Activated CD4-positive, alpha-beta memory T cell treated with anti-CD3 and anti-CD28 coated beads, Interleukin-2, amount 10 ng/mL, durations not matched to agents 7 days and 5 days (primary cell): ENCODE results near the gene NIPSNAP2. TPM values are rescaled to one million over a fixed set of nuclear protein-coding genes. Genes with fewer than 3 reads are reported as not detected.
"Not testable (repeated sequence)": the region's sequence is repeated elsewhere in the genome, so short reads cannot be mapped to it uniquely, and the experiment has no call there.

Experiments
- CTCF ChIA-PET: fragments of 350-600 bp; sonication (Branson Sonifier 250); formaldehyde crosslinking; loops from one replicate; lab custom pipeline; 2021; ENCODE audit warnings: antibody characterized with exemption, inconsistent platforms; lab: Charles Lee
- POLR2A ChIA-PET: fragments of 350-600 bp; sonication (Branson Sonifier 250); formaldehyde crosslinking; loops from one replicate; lab custom pipeline; 2021; ENCODE audit warnings: antibody characterized with exemption; lab: Charles Lee
- DNase-seq: peaks from one replicate; pipeline ENCODE4 v3.0.0-alpha.2; 2020
- H3K27ac Mint-ChIP-seq: one replicate; pipeline ENCODE4 v1.8.0; 2021; ENCODE audit warnings: mild to moderate bottlenecking, mixed read lengths
- H3K27me3 Mint-ChIP-seq: one replicate; pipeline ENCODE4 v1.8.0; 2021; ENCODE audit warnings: mixed read lengths
- H3K36me3 Mint-ChIP-seq: one replicate; pipeline ENCODE4 v1.8.0; 2021; ENCODE audit warnings: low read depth, mixed read lengths
- H3K4me1 Mint-ChIP-seq: one replicate; pipeline ENCODE4 v1.8.0; 2021; ENCODE audit warnings: mixed read lengths
- H3K4me3 Mint-ChIP-seq: one replicate; pipeline ENCODE4 v1.8.0; 2021; ENCODE audit warnings: mild to moderate bottlenecking, mixed read lengths
- H3K9me3 Mint-ChIP-seq: one replicate; pipeline ENCODE4 v1.8.0; 2021; ENCODE audit warnings: mixed read lengths
- total RNA-seq, 2 experiments: library from RNA; stranded (reverse); gene quantifications; one replicate each; pipeline ENCODE4 v1.2.3, GENCODE V29; 2021

Gene NIPSNAP2
- total RNA-seq, 2 experiments from 2014 or later: 31.5 to 31.7 TPM

GRCh38 chr7:55992346-55992745 lies 28.0 kb downstream of the NIPSNAP2 start:
- Mint-ChIP-seq H3K9me3 (no peaks in the 10 kb centered on the region), H3K4me1 (peaks cover 2% of the 10 kb centered on the region), H3K27me3 (no peaks in the 10 kb centered on the region), H3K36me3 (peaks cover 37% of the 10 kb centered on the region), H3K4me3 (no peak overlapping the region), H3K27ac (no peak overlapping the region)
- ChIA-PET CTCF (no interaction called here), POLR2A (no interaction called here)
- DNase-seq: no peak

DNA sequence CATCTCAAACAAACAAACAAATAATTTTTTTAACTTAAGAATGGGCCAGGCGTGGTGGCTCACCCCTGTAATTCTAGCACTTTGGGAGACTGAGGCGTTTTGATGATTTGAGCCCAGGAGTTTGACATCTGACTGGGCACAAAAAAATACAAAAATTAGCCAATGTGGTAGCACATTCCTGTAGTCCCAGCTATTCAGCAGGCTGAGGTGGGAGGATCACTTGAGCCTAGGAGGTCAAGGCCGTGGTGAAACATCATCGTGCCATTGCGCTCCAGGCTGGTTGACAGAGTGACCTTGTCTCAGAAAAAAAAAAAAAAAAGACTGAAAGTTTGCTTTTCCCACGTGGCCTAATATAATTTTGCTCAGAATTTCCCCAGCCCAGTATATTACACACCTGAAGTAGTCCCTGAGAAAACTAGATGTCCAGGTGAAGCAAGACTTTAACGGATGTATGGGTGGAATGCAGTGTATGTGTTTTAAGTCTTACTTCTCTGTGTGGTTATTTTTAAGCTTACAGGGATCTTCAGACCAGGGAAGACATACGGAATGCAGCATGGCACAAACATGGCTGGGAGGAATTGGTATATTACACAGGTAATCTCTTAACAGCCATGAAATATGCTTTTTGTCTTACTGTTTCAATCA lies 32.6 kb downstream of the NIPSNAP2 start:
- POLR2A ChIA-PET: no interaction called here
- H3K9me3 Mint-ChIP-seq: no peaks in the 10 kb centered on the region
- H3K4me1 Mint-ChIP-seq: peaks cover 12% of the 10 kb centered on the region
- H3K4me3 Mint-ChIP-seq: no peak overlapping the region
- H3K27ac Mint-ChIP-seq: no peak overlapping the region
- H3K36me3 Mint-ChIP-seq: peaks cover 37% of the 10 kb centered on the region
- no peak for DNase-seq
- CTCF ChIA-PET: interaction anchor here (1.0 kb wide), 1 partner anchor 78 kb away, joined by 3 read pairs; no protein-coding TSS in a partner anchor
- no peaks in the 10 kb centered on the region for H3K27me3 Mint-ChIP-seq

- no peaks in the 10 kb centered on the region for H3K9me3 Mint-ChIP-seq
- no peak for DNase-seq
- H3K4me3 Mint-ChIP-seq: no peak overlapping the region
- ChIA-PET CTCF (interaction anchor here (5.4 kb wide), 1 partner anchor 70 kb away, joined by 40 read pairs; no protein-coding TSS in a partner anchor), POLR2A (no interaction called here)
- H3K4me1 Mint-ChIP-seq: peaks cover 13% of the 10 kb centered on the region
- H3K27ac Mint-ChIP-seq: no peak overlapping the region
- peaks cover 9% of the 10 kb centered on the region for H3K36me3 Mint-ChIP-seq
- no peaks in the 10 kb centered on the region for H3K27me3 Mint-ChIP-seq
These were observed 39.4 kb downstream of the NIPSNAP2 start for GRCh38 chr7:56003749-56004148.

DNA sequence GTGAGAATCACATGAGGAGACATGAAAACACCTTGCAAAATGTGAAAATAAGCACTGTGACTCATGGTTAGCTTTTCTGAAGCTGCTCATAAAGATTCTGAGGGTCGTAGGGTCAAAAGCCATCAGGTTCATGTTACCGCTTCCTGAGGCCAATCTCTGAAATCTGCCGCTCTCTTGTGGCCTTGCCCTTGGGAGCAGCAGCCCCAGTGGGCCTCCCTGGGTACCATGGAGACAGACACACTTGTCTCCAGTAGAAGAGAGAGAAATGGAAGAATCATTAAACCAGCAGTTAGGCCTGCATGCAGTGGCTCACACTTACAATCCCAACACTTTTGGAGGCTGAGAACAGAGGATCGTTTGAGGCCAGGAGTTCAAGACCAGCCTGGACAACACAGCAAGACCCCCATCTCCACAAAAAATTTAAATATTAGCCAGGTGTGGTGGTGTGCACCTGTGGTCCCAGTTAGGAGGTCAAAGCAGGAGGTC lies 42.8 kb downstream of the NIPSNAP2 start:
- no peaks in the 10 kb centered on the region for H3K27me3 Mint-ChIP-seq
- ChIA-PET POLR2A (interaction anchor here (1.5 kb wide), 1 partner anchor 66 kb away, joined by 6 read pairs; no protein-coding TSS in a partner anchor), CTCF (interaction anchor here (0.6 to 5.4 kb wide), 5 partner anchors 41 to 67 kb away, joined by 3 to 40 read pairs (median 3); partner anchors contain the start of gene NIPSNAP2)
- DNase-seq: no peak
- H3K4me3 Mint-ChIP-seq: no peak overlapping the region
- no peak overlapping the region for H3K27ac Mint-ChIP-seq
- H3K4me1 Mint-ChIP-seq: peaks cover 3% of the 10 kb centered on the region
- H3K9me3 Mint-ChIP-seq: no peaks in the 10 kb centered on the region
- peaks cover 2% of the 10 kb centered on the region for H3K36me3 Mint-ChIP-seq

DNA sequence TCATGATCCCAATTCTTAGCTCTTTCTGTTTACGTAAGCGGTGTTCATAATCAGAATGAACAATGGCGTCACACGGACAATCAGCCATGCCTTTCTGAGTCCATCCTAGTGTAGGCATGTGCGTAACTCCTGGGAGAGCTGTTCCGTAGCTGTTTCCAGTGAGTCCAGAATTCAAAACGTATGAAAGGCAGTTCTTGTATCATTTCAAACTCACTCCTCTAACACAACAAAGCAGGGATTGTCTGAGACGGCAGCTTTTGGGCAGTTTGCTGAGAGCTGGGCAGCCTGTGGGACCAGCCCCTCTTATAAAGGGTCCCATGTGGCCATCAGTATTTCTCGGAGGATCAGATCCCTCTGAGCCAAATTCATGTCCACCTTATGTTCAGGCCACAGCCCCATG lies 43.5 kb downstream of the NIPSNAP2 start:
- Mint-ChIP-seq H3K27ac (no peak overlapping the region), H3K4me1 (peaks cover 3% of the 10 kb centered on the region), H3K27me3 (no peaks in the 10 kb centered on the region), H3K4me3 (no peak overlapping the region), H3K36me3 (peaks cover 2% of the 10 kb centered on the region), H3K9me3 (no peaks in the 10 kb centered on the region)
- CTCF ChIA-PET: interaction anchor here (0.5 to 5.4 kb wide), 4 partner anchors 19 to 66 kb away, joined by 3 to 40 read pairs (median 3); partner anchors contain the start of gene NIPSNAP2
- no peak for DNase-seq
- POLR2A ChIA-PET: no interaction called here

GRCh38 chr7:56009695-56010094 lies 45.3 kb downstream of the NIPSNAP2 start:
- Mint-ChIP-seq H3K27ac (no peak overlapping the region), H3K4me1 (peaks cover 3% of the 10 kb centered on the region), H3K36me3 (peaks cover 5% of the 10 kb centered on the region), H3K9me3 (no peaks in the 10 kb centered on the region), H3K4me3 (no peak overlapping the region), H3K27me3 (no peaks in the 10 kb centered on the region)
- no peak for DNase-seq
- ChIA-PET POLR2A (no interaction called here), CTCF (no interaction called here)

- H3K9me3 Mint-ChIP-seq, POLR2A ChIA-PET, DNase-seq, H3K27ac Mint-ChIP-seq, H3K4me3 Mint-ChIP-seq, CTCF ChIA-PET, H3K4me1 Mint-ChIP-seq, H3K27me3 Mint-ChIP-seq, H3K36me3 Mint-ChIP-seq: not testable (repeated sequence)
These were observed 52.6 kb downstream of the NIPSNAP2 start for GRCh38 chr7:56017015-56017414.

DNA sequence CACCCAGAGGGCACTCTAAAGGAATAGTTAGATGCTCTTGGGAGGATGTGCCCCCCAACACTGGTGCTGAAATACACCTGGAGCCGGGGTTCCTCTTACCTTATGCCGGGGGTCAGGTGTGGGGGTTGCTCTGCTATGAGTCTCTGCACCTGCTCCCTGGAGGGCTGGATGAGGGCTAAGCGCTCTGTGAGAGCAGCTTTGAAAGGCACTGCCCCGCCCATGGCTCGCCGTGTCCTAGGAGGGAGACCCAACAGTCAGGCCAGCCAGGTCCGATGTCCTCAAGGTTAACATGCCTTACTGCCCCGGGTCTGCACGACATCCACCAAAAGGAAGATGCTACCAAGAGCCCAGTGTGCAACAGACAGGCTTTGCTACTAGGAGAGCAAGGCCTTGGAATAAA lies 55.1 kb downstream of the NIPSNAP2 start:
- no peaks in the 10 kb centered on the region for H3K4me1 Mint-ChIP-seq
- H3K27me3 Mint-ChIP-seq: no peaks in the 10 kb centered on the region
- H3K27ac Mint-ChIP-seq: no peak overlapping the region
- ChIA-PET POLR2A (no interaction called here), CTCF (no interaction called here)
- H3K4me3 Mint-ChIP-seq: no peak overlapping the region
- no peaks in the 10 kb centered on the region for H3K9me3 Mint-ChIP-seq
- peaks cover 8% of the 10 kb centered on the region for H3K36me3 Mint-ChIP-seq
- no peak for DNase-seq

DNA sequence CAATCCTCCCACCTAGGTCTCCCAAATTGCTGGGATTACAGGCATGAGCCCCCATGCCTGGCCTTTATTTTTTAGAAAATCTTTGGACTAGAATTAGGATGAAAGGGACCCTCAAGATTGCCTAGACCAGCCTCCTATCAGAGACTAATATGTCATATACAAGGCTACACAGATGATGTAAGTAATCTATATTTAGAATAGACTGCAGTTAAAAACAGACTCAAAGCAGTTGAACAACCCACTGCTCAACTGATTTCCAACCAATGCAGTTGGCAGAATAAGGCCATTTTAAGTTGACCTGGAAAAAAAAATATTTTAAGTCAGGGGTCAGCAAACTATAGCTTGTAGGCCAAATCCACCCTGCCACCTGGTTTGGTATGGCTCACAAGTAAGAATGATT lies 59.1 kb downstream of the NIPSNAP2 start:
- H3K36me3 Mint-ChIP-seq: peaks cover 18% of the 10 kb centered on the region
- H3K9me3 Mint-ChIP-seq: no peaks in the 10 kb centered on the region
- H3K27ac Mint-ChIP-seq: no peak overlapping the region
- DNase-seq: no peak
- no peak overlapping the region for H3K4me3 Mint-ChIP-seq
- no peaks in the 10 kb centered on the region for H3K27me3 Mint-ChIP-seq
- no peaks in the 10 kb centered on the region for H3K4me1 Mint-ChIP-seq
- ChIA-PET POLR2A (no interaction called here), CTCF (no interaction called here)

- ChIA-PET CTCF (interaction anchor here (0.7 kb wide), 1 partner anchor 18 kb away, joined by 3 read pairs; no protein-coding TSS in a partner anchor), POLR2A (no interaction called here)
- no peak overlapping the region for H3K4me3 Mint-ChIP-seq
- peaks cover 18% of the 10 kb centered on the region for H3K36me3 Mint-ChIP-seq
- no peak overlapping the region for H3K27ac Mint-ChIP-seq
- no peaks in the 10 kb centered on the region for H3K27me3 Mint-ChIP-seq
- DNase-seq: no peak
- no peaks in the 10 kb centered on the region for H3K9me3 Mint-ChIP-seq
- peaks cover 3% of the 10 kb centered on the region for H3K4me1 Mint-ChIP-seq
These were observed 62.2 kb downstream of the NIPSNAP2 start for GRCh38 chr7:56026538-56026937.

DNA sequence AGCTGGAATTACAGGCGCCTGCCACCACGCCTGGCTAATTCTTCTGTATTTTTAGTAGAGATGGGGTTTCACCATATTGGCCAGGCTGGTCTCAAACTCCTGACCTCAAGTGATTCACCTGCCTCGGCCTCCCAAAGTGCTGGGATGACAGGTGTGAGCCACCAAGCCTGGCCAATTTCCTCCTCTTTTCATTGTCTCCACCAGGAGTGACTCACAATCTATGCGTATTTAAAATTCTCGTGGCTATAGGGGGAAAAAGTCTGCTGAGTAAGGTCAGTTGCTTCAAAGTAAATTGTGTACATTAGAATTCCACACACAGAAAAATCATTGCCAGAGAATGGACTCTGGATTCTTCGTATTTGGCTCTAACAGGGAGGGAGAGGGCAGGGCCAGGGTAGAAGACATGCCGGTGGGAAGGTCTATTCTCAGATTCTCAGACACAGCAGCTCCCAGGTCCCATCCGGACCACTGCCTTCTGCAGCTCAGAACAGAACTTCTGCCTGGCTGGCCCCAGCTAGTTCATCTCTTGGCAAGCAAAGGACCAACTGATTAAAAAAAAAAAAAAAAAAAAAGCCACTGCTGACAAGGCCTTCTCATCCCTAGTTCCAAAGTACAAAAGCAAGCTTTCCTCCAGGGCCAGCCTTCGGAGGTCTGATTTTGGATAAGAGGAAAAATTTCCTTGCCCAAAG lies 64.7 kb downstream of the NIPSNAP2 start:
- Mint-ChIP-seq H3K36me3 (peaks cover 17% of the 10 kb centered on the region), H3K4me1 (peaks cover 15% of the 10 kb centered on the region), H3K27ac (no peak overlapping the region), H3K4me3 (no peak overlapping the region), H3K9me3 (no peaks in the 10 kb centered on the region), H3K27me3 (no peaks in the 10 kb centered on the region)
- ChIA-PET POLR2A (interaction anchor here (0.6 kb wide), 1 partner anchor 60 kb away, joined by 3 read pairs; no protein-coding TSS in a partner anchor), CTCF (interaction anchor here (1.2 kb wide), 1 partner anchor 45 kb away, joined by 3 read pairs; no protein-coding TSS in a partner anchor)
- DNase-seq: no peak

GRCh38 chr7:56030340-56030739 lies 66.0 kb downstream of the NIPSNAP2 start:
- H3K27me3 Mint-ChIP-seq: no peaks in the 10 kb centered on the region
- DNase-seq: no peak
- H3K4me1 Mint-ChIP-seq: peaks cover 16% of the 10 kb centered on the region
- no peak overlapping the region for H3K4me3 Mint-ChIP-seq
- ChIA-PET CTCF (no interaction called here), POLR2A (no interaction called here)
- H3K27ac Mint-ChIP-seq: no peak overlapping the region
- H3K36me3 Mint-ChIP-seq: peaks cover 14% of the 10 kb centered on the region
- H3K9me3 Mint-ChIP-seq: no peaks in the 10 kb centered on the region

DNA sequence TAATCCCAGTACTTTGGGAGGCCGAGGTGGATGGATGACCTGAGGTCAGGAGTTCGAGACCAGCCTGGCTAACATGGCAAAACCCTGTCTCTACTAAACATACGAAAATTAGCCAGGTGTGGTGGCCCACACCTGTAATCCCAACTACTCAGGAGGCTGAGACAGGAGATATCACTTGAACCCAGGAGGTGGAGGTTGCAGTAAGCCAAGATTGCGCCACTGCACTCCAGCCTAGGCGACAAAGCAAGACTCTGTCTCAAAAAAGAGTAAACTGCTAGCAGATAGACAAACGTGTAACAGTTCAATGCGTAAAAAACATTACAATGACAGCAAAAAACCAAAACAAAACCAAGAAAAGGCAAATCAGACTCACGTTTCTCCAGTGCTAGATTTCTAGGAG lies 67.2 kb downstream of the NIPSNAP2 start:
- CTCF ChIA-PET, H3K27ac Mint-ChIP-seq, H3K27me3 Mint-ChIP-seq, DNase-seq, POLR2A ChIA-PET, H3K4me3 Mint-ChIP-seq, H3K9me3 Mint-ChIP-seq, H3K36me3 Mint-ChIP-seq: not testable (repeated sequence)
- peaks cover 16% of the 10 kb centered on the region for H3K4me1 Mint-ChIP-seq
